GM18867 (cell line): Measurements from ENCODE around the gene CCDC116.
"Not testable (repeated sequence)": the region's sequence is repeated elsewhere in the genome, so short reads cannot be mapped to it uniquely, and the experiment has no call there.

ENCODE experiments used
- ATAC-seq: cut with Tn5 transposase; IDR thresholded peaks from one replicate; pipeline ENCODE4 v1.9.1; 2021; ENCODE audit warnings: mild to moderate bottlenecking, moderate library complexity; ENCODE audit not compliant: unreplicated experiment

CCDC116 gene

DNA sequence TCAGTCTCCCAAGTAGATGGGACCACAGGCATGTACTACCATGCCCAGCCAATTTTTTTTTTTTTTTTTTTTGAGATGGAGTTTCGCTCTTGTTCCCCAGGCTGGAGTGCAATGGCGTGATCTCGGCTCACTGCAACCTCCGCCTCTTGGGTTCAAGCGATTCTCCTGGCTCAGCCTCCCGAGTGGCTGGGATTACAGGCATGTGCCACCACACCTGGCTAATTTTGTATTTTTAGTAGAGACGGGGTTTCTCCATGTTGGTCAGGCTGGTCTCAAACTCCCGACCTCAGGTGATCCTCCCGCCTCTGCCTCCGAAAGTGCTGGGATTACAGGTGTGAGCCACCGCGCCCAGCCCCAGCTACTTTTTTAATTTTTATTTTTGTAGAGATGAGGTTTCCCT, 46.3 kb downstream of the CCDC116 start:
- ATAC-seq: not testable (repeated sequence)

GRCh38 chr22:21679383-21679782, 46.8 kb downstream of the CCDC116 start:
- no peak for ATAC-seq

GRCh38 chr22:21680830-21681565, 48.4 kb downstream of the CCDC116 start:
- no peak for ATAC-seq

- no peak for ATAC-seq
These were observed 49.2 kb downstream of the CCDC116 start for GRCh38 chr22:21681566-21682370.

GRCh38 chr22:21682385-21683175, 50.0 kb downstream of the CCDC116 start:
- no peak for ATAC-seq

DNA sequence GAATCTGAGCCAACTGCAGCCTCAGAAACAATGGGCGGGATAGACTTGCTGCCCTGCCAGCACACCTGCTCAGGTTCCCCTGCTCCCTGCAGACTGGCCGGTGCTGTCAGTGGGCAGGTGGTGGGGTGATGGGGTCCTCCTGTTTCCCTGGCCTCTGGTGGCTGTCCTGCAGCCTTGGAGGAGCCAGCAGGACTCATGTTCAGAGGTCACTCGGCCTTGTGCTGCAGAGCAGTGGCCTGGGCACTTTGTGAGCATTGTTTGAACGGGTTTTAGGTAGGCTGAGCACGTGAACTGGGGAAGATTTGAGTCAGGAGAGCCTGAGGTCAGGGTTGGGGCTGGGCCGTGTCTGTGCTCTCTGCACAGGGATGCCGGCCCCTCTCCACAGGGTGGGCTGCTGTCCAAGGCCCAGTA, 50.8 kb downstream of the CCDC116 start:
- ATAC-seq: no peak

DNA sequence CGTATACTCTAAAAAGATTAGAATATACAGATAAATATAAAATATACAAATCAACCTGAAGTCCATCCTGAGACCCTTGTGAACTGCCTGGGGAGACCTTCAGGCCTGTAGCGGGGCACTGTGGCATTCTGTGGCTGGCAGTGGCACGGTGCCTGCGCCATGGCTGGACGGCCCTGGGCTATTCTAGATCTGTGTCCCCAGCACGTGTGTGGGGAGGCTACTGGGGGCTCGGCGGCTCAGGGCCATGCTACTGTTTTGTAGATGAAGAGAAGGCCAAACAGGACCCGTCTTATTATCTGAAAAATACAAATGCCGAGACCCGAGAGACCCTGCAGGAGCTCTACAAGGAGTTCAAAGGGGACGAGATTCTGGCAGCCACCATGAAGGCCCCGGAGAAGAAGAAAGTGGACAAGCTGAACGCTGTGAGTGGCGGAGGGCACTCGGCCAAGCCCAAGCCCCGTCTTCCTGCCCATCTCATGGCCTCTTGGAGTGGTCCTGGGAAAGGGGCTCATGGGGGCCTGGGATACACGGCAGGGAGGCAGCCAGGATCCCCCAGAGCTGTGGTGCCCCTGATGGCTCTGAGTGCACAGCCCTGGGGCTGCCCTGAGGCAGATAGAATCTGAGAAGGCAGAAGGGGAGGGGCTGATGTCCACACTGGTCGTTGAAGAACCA, 52.1 kb downstream of the CCDC116 start:
- ATAC-seq: no peak

GRCh38 chr22:21685164-21685513, 52.6 kb downstream of the CCDC116 start:
- no peak for ATAC-seq

DNA sequence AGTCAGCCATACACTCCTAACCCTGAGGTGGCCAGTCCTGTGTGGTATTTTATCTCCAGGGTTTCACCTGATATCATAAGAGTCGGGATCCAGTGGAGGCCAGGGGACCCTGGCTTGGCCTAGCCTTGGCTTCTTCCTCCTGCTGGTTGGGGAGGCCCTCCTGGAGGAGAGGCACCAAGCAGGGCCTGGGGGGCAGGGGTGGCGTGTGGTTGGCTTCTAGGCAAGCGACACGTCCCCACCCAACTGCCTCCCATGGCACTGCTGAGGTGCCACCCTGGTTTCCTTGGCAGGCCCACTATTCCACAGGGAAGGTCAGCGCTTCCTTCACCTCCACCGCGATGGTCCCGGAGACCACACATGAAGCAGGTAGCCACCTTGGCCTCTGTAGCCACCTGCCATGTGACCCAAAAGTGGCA, 53.6 kb downstream of the CCDC116 start:
- no peak for ATAC-seq
